Kidney glomerular epithelial cell (primary cell): Measurements from ENCODE around the gene ZXDC.

ENCODE experiments used
- DNase-seq: peaks from one replicate; lab custom pipeline; 2025; lab: John Stamatoyannopoulos, UW

ZXDC gene

DNA sequence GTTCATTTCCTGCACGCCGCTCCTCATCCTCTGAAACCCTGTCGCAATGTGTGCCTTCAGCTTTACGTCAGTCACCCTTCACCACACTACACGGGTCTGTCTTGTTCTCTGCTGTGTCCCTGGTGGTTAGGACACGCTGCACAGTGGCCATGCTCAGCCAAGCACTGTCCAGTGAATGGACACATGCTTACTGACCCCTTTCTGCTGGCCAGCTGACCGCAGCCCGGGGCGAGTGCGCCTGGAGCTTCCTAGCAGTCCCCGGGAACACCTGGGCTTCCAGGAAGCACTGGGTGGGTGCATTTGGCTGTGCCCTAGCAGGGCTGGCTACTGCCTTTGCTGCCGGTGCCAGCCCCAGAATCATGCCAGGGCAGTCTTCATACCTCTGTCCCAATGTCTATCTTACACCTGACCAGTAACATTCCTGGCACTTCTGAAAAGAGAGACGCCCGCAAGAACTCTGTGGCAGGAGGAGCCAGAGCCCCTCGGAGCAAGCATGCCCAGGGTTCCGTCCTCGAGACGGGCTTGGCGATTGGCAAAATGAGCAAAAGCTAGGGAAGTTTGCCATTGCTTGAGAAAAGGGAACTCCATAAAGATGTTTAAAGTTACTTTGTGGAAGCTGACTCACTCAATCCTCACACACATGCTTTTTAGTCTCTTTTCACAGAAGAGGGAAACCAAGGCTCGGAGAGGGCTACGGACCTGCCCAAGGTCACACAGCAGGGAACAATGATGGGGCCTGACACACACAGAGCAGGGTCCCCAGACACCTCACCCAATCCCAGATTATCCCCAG is 15.7 kb upstream of the ZXDC start:
- no peak for DNase-seq

DNA sequence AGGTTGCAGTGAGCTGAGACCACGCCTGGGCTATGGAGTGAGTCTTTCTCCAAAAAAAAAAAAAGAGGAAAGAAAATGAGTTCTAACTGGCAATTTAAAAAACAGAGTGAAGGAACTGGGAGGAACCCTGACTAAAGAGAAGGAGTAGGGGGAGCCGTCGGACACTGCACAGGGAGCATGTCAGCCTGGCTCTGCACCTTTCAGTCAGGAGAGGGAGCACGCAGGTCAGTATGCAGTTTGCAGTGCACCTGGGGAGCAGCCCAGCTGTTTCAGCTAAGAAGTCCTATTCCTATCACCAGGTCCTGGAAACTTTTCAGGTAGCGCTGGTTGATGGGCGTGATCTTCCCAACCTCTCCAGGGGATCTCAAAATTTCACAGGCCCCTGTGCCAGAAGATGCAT is 14.9 kb upstream of the ZXDC start:
- no peak for DNase-seq

DNA sequence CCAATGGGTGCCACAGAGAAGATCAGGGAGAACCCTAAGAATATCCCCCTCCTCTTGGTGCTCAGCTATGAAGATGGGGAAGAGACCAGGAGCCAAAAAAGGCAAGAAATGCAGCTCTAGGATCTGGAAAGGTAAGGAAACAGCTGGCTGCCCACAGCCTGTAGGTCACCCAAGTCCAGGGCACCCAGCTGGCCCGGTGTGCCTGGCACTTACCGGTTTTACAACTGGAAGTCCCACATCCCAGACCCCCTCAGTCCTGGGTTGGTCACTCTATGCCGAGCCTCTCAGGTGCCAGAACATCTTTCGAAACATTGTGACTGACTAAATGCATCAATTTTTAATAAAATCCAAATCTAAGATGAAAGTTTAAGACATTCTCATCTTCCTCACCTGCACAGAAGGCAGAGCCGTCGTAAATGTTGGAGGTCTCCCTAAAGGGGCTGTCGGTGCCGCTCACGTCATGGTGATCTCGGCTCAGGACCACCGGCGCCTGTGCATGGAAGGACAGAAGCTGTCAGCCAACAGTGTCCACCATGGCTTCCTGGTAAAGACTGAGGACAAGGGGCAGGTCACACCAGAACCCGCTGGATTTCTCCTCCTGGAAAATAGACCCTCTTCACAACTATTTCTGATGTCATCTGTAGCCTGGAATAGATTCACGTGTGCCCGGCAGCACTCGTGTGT is 13.3 kb upstream of the ZXDC start:
- no peak for DNase-seq

DNA sequence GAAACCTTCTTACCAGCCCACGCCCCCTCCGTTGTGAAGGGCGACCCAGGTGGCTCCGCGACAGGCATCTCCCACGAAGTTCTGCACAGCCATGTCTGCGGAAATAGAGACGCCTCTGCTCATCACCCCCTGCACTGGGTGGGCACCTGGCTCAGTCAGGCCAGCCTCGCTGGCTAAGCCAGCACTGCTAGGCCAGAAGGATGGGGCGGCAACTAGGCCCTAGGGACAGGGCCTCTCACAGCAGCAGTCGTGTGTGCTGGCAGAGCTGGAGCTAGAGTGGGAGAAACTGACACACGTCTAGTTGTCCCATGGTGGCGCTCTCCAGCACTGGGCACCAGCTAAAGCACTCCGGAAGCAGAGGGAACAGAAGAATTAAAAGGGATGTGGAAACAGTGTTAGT is 12.5 kb upstream of the ZXDC start:
- DNase-seq, result no peak

DNA sequence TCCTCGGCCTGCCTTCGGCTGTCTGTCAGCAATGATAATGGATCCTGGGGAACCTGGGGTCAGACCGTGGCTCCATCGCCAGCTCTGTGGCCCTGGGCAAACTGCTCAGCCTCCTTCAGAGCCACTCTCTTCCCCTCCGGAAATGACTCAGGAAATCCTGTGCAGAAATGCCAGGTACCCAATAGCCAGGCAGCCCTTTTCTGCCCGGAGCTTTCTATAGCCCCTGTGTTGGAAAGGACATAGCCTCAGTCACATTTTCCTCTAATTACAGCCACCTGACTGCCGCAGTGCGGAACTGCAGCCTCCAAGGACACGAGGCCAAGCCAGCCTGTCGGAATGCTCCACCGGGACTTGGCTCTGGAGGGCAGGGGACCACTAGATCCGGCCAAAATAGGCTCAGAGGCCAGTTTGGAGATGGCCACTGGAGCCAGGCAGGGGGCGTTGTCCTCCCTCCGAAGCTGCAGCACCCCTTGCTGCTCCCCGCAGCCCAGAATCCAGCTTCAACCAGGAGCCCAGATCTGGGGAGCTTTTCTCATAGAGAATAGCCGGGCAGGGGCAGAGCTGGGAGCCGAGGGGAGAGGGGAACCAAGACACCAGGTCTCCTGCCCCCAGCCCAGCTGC is 11.6 kb upstream of the ZXDC start:
- DNase-seq, result no peak

DNA sequence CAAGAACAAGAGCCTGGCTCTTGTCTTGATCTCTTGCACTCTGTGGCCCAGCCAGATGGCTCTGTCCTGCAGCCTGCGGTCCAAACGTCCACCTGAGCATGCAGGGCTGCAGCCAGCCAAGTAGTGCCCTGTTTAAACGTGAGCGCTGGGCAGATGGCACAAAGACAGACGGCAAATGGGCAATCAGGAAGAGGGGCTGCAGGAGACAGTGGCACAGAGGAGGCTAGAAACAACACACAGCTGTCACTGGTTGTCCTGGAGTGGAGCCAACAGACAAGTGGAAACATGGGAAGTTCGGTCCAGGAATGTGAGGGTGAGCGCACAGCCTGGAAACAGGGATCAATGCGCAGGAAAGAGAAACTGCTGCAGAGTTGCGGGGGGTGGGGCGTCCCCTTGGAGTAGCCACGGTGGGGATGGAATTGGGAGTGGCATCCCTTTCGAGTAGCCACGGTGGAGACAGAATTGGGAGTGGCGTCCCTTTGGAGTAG is 10.7 kb upstream of the ZXDC start:
- no peak for DNase-seq

DNA sequence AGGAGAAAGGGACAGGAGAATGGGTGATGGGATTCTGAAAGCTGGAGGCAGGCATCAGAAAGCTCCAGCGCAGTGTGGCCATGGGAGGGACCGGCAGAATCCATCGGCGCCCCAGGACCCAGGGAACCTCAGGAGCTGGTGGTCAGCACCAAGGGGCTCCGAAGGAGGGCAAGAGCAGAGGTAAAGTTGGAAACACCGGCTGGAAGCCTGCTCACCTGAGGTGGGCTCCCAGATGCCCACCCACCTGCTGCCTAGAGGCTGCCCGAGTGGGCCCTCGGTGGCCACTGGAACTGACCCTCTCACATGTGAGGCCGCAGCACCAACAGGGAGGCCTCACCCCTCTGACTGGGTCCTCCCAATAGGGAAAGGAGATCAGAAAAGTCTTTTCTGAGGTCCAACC is 10.3 kb upstream of the ZXDC start:
- DNase-seq, result no peak

DNA sequence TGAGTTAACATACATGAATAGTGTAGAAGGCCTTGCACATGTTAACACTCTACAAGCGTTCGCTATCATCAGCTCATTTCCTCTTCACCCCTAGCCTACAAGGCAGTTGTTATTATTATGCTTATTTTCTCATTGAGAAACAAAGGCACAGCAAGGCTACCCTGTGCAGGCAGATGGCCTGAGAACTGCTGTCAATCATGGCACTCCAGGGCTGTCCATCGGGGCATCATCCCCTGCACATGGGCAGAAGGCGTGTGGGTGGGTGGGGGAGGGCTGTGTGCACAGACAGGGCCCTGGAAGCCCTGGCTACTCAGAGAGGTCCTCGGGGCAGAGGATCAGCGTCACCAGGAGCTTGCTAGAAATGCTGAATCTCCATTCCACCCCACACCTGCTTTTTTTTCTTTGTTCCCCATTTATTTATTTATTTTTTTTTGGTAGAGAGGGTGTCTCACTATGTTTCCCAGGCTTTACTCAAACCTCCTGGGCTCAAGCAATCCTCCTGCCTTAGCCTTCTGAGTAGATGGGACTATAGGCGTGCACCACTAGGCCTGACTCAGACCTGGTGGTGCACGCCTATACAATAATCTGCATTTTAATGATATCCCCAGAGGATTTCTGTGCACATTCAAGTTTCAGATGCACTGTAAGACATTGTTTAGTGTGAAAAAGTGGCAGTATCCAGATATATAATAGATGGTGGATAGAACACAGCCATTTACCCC is 9.6 kb upstream of the ZXDC start:
- no peak for DNase-seq

DNA sequence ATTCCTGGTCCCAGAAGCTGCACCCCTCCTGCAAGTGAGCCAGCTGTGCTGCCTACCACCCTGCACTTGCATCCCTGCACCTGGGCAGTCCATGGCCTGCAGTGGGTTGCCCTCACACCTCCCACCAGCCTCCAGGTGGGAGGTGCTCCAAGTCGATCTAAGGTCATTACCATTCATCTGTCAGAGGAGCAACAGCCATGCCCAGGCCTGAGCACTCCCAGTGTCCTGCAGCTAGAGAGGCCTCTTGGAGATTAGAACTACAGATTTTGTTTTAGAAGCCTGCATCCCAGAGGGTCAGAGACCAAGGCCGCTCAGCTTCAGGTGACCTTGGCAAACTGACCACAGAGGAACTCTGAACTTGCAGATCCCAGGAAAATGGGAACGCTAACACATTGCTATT is 9.0 kb upstream of the ZXDC start:
- DNase-seq, result no peak

DNA sequence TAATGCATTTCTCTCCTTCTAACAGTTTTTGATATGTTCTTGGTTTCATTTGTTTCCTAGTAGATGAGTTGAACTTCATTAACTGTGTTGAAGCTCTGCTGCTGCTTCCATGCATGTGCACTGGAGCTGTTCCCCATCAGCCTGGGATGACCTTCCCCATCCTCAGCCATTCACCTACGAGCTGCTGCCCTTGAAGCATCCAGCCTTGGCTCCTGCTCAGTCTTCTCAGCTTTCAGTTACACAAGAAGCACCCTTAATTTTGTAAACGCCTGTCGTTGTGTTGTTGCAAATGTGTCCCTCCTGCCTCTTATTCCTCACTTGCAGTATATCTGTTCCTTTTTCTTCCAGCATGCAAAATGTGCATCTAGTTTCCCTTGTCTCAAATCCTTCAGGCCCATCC is 8.5 kb upstream of the ZXDC start:
- no peak for DNase-seq

DNA sequence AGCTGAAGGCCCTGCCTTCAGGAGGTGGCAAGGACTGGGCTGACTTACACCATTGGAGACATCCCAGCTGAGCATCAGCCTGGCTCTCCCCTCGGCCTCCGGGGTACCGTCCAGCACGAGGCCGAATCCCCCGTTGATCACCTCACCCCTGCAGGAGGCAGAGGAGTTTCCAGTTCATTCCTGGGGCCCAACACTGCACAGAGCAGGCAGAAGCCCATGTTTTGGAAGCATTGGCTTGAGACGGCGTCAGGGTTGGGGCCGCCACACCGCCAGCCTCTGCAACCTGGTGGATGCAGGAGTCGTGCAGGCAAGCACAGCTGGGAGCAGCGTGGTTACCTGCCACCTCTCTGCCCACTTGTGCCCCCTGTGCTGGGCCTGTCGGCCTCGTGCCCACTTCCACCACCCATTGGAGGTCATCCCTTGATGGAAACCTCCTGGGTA is 7.7 kb upstream of the ZXDC start:
- DNase-seq, result no peak

DNA sequence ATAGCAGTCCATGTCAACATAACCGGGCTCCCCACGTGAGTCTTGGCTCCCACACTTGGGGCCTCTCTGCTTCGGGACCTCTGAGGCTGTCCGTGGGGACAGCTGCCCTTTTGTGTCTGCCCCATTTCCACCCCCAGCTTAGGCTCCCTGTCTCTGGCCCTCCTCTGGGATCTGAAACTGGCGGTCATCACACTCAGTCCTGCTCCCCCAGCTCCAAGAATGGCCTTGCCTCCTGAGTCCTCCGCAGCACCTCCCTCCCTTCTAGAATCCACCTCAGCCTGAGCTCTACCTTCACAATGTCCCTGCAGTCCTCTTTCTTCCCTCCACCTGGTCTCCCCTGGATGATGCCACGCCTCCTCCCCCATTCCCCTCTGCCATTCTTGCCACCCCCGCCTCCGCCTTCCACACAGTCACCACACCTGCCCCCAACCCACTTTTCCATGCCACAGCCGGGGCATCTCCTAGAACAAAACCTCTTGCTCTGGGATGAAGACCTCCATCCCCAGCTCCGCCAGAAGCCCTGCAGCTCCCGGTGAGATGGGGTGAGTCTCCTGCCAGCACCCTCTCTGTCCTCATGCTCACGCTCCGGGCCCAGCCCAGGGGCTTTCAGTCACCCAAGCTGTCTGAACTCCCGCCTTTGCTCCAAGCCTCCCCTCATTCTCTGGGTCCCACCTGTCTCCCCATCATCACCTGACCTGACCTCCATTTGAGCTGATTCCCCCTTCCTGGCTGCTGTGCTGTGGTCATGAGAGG is 7.0 kb upstream of the ZXDC start:
- DNase-seq, result no peak

DNA sequence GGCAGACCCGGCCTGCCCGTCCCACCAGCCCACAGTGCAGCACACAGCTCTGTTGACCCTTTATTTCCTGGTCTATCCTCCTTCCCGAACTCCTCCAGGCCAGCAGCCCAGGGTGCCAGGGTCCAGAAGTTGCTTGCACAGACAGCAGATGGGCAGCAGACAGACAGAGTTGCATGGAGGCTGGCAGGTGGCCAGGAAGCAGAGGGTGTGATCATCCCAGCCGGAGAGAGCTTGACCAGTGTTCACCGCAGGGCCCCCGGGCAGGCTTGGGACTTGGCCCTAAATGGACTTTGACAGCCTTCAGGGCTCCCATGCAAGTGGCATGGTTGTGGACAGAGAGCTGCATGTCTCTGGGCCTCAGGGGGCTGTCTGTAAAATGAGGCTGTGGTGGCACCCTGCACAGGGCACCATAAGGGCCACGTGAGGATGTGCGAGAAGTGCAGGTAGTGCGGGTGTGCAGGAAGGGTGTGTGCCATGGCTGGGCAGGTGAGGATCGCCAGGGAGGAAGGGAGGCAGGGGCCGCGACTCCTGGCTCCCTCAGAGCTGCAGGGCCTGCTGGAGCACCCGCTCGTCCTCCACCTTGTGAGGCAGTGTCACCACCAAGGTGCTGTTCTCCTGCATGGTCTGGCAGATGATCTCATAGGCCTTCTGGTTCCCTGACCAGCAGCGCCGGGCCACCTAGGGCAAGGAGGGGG is 6.3 kb upstream of the ZXDC start:
- no peak for DNase-seq

DNA sequence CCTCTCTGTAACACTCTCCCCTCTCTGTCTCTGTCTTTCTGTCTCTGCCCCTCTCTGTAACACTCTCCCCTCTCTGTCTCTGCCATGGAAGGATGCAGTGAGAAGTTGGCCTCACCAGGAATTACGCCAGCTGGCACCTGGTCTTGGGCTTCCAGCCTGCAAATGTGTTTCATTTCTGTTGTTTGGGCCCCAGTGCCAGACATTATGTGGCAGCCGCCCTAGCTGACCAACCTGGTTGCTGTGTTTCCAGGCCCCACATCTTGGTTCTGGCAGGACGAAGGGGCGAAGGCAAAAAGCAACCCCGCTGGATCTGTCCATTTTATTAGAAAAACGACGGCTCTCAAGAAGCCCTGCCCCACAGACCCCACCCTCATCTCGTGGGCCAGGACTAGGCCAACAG is 5.2 kb upstream of the ZXDC start:
- no peak for DNase-seq

DNA sequence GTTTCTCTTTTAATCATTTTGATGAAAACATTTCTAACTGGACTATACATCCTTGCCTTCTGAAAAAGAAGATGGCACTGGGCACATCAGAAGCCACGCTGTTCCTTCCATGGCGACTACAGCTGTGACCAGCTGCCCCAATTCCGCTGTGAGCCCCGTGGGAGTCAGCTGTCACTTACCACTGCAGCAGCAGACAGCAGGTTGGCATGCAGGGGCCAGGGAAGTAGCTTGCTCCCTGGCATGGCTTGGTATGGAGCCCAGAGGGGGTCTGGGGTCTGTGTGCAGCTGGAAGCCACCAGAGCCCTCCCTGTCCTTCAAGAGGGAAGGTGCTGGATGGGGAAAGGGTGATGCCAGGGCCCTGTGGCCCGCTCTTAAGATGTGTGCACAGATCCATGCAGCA is 4.5 kb upstream of the ZXDC start:
- no peak for DNase-seq

DNA sequence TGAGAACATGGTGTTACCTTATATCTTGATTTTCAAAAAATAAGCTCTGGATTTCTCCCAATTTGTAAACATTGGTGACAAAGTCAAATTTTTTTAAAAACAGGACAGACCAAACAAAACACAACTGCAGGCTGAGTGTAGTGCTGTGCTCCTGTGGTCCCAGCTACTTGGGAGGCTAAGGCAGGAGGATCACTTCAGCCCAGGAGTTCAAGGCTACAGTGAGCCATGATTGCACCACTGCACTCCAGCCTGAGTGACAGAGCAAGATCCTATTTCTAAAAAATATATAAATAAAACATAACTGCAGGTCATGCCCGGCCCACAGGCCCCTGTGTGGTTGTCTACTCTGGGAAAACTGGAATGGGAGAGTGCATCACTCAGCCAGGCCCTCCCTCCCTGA is 4.0 kb upstream of the ZXDC start:
- DNase-seq, result no peak

DNA sequence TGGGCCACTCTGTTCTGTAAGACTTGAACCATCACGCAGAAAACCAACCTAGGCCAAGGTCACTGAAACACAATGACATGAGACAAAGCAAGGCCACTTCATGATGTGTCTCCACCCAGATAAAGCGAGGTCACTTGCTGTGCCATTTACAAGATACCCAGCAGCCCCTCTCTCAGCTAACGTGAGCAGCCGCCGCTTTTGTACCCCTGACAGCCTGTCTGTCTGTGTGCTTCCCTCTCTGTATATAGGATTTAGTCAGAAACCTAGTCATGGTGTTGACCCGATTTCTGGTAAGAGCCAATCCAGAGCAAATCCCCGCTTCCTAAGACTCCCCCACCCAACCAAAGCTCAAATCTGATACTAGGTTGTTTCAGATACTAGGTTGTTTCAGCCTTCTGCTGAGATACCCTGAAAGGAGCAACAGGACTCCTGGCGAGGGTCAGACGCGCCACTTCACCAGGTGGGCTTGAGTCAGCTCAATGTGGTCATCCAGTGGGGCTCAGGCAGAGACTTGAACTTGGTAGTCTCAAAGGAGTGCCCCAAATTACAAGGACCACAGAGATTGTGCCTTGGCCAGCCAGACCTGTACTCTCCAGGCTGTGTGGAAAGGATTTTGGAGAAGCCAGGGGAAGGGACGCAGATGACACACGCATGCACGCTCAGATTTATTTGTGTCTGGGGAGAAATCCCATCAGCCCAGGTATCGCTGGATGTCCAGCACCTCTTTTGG is 3.1 kb upstream of the ZXDC start:
- no peak for DNase-seq

DNA sequence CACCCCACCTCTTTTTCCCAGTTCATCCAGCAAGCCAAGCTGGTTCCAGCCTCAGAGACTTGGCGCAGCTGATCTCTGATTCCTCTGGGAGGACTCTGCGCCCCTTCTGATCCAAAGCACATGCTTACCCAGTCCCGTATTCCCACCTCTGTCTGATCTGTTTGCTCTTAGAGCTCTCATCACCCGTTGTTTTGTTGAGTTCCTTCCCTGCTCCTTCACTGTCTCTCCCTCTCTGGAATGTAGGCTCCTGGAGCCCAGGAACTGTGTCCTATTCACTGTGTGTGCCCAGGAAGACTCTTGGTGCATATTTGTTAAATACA is 1.3 kb upstream of the ZXDC start:
- DNase-seq, result no peak

DNA sequence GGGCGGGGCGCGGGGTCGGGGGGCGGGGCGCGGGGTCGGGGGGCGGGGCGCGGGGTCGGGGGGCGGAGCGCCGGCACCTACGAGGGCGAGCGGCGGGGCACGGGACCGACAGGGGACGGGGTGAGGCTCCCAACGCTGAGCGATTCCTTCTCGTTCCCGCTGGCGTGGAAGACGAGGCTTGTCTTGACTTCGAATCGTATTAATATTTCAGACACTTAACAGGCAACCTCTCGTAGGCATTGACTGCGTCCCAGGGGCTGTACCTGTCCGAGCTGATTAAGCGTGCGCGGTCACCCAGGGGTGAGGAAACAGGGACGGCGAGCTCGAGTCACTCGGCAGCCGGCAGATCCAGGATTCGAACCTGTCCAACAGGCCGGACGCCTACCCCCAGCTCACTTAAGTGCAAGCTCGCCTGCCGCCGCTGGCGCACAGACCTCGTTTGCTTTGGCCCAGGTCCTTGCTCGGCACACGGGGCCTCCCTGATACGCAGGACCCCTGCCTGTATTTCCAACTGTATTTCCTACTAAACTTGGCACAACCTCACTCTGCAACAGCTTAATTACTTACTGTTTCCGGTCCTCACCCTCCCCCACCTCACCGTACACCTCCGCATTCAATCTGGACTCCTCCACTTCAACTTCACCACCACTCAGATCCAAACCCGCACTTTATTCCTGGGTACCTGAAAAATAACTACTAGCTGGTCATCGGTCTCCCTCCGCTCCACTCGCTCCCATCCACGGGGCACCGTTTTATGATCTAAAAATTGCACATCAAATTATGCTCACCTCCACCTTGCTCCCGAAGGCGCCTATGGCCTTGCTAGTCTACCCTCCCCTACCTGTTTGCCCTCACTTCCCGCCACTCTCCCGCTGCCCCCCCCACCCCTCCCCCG is 722 bp upstream of the ZXDC start:
- DNase-seq, result peak; percentile 49
